Activated CD4-positive, alpha-beta T cell treated with anti-CD3 and anti-CD28 coated beads, Interleukin-2, Interleukin-4, amounts not matched to agents 100 ng/mL and 50 ng/mL, durations not matched to agents 16 hours and 8 hours (primary cell): ENCODE data around the gene ARHGEF4.

Source experiments
- DNase-seq: peaks from one replicate; pipeline ENCODE4 v3.0.0-alpha.2; 2020; ENCODE audit warnings: low spot score

The ARHGEF4 gene

GRCh38 chr2:130836501-130837174 lies at the start of gene ARHGEF4:
TSS of gene ARHGEF4 (plus strand) at chr2:130836914. CDS start at chr2:130836954, 40 bp downstream.
- peak; percentile 9 for DNase-seq

GRCh38 chr2:130787841-130788240 lies 48.9 kb upstream of the ARHGEF4 start:
- no peak for DNase-seq

- DNase-seq = no peak
Observed at GRCh38 chr2:130790312-130790711, 46.4 kb upstream of the ARHGEF4 start.

GRCh38 chr2:130790804-130791616 lies 45.7 kb upstream of the ARHGEF4 start:
- no peak for DNase-seq

GRCh38 chr2:130791617-130791939 lies 45.1 kb upstream of the ARHGEF4 start:
- no peak for DNase-seq

- no peak for DNase-seq
Observed at GRCh38 chr2:130795431-130795830, 41.3 kb upstream of the ARHGEF4 start.

- DNase-seq = no peak
Observed at GRCh38 chr2:130796290-130796689, 40.4 kb upstream of the ARHGEF4 start.

- DNase-seq = peak; percentile 92
Observed at GRCh38 chr2:130797493-130798435, 39.0 kb upstream of the ARHGEF4 start.

GRCh38 chr2:130798472-130799218 lies 38.1 kb upstream of the ARHGEF4 start:
- no peak for DNase-seq

GRCh38 chr2:130799295-130799694 lies 37.4 kb upstream of the ARHGEF4 start:
- DNase-seq = no peak

GRCh38 chr2:130805613-130806012 lies 31.1 kb upstream of the ARHGEF4 start:
- DNase-seq = no peak

- DNase-seq = no peak
Observed at GRCh38 chr2:130806370-130806769, 30.3 kb upstream of the ARHGEF4 start.

- no peak for DNase-seq
Observed at GRCh38 chr2:130807659-130808385, 28.9 kb upstream of the ARHGEF4 start.

GRCh38 chr2:130808482-130809268 lies 28.0 kb upstream of the ARHGEF4 start:
- DNase-seq = no peak

- DNase-seq = no peak
Observed at GRCh38 chr2:130810490-130810889, 26.2 kb upstream of the ARHGEF4 start.

- DNase-seq = no peak
Observed at GRCh38 chr2:130813722-130814121, 23.0 kb upstream of the ARHGEF4 start.

- no peak for DNase-seq
Observed at GRCh38 chr2:130814931-130815680, 21.6 kb upstream of the ARHGEF4 start.

- no peak for DNase-seq
Observed at GRCh38 chr2:130818809-130819208, 17.9 kb upstream of the ARHGEF4 start.

- no peak for DNase-seq
Observed at GRCh38 chr2:130819226-130819607, 17.5 kb upstream of the ARHGEF4 start.
